BJ (cell line): ENCODE results near the gene EPB41. TPM values are rescaled to one million over a fixed set of nuclear protein-coding genes. Genes with fewer than 3 reads are reported as not detected.

ENCODE experiments used
- CTCF ChIA-PET: fragments of 350-600 bp; formaldehyde crosslinking; extraction: SDS; loops from one replicate; lab custom pipeline; 2021; ENCODE audit warnings: antibody characterized with exemption, inconsistent platforms; lab: Yijun Ruan, JAX
- POLR2A ChIA-PET: fragments of 300-600 bp; sonication (Branson Sonifier 250); formaldehyde crosslinking; extraction: SDS; loops from one replicate; lab custom pipeline; 2021; ENCODE audit warnings: antibody characterized with exemption; lab: Charles Lee
- DNase-seq: peaks from one replicate; pipeline ENCODE4 v3.0.0-alpha.2; 2011; ENCODE audit warnings: low read depth
- H3K27me3 ChIP-seq: 2 replicates; pipeline ENCODE4 v1.6.0; 2011; ENCODE audit warnings: low read length; ENCODE audit not compliant: control insufficient read depth, insufficient read depth
- H3K36me3 ChIP-seq: 2 replicates; pipeline ENCODE4 v1.5.1; 2011; ENCODE audit warnings: low read length; ENCODE audit not compliant: control insufficient read depth, insufficient read depth
- H3K4me3 ChIP-seq: 2 replicates; pipeline ENCODE4 v1.5.1; 2011; ENCODE audit warnings: low read depth, mild to moderate bottlenecking, control low read depth, low read length
- CTCF ChIP-seq: IDR thresholded peaks from 2 replicates; pipeline ENCODE4 v1.5.1; 2011; ENCODE audit warnings: low read depth, mild to moderate bottlenecking, control low read depth, inconsistent platforms, low read length, moderate library complexity; ENCODE audit not compliant: insufficient read depth
- polyA plus RNA-seq: library from polyadenylated mRNA; depleted of rRNA; stranded (reverse); fragments of >200 nt; gene quantifications from 2 replicates; pipeline ENCODE4 v1.2.3, GENCODE V29; 2011

EPB41 gene
- polyA plus RNA-seq, 1 experiment, result 7.5 TPM

GRCh38 chr1:28965271-28965870 lies 51.0 kb downstream of the EPB41 start:
- Histone ChIP-seq H3K36me3 (no peaks in the 10 kb centered on the region), H3K27me3 (no peaks in the 10 kb centered on the region), H3K4me3 (no peak overlapping the region)
- CTCF ChIA-PET, result interaction anchor here (0.7 kb wide), 1 partner anchor 1855 kb away, joined by 3 read pairs; no protein-coding TSS in a partner anchor
- TF ChIP-seq CTCF, result no peak
- POLR2A ChIA-PET, result no interaction called here
- DNase-seq, result no peak

- Histone ChIP-seq H3K4me3 (no peak overlapping the region), H3K36me3 (no peaks in the 10 kb centered on the region), H3K27me3 (no peaks in the 10 kb centered on the region)
- CTCF ChIA-PET, result interaction anchor here (0.6 kb wide), 1 partner anchor 11 kb away, joined by 3 read pairs; no protein-coding TSS in a partner anchor
- TF ChIP-seq CTCF, result no peak
- POLR2A ChIA-PET, result no interaction called here
- DNase-seq, result no peak
Observed at GRCh38 chr1:28966617-28967016, 52.2 kb downstream of the EPB41 start.

GRCh38 chr1:28971980-28972771 lies 57.8 kb downstream of the EPB41 start:
- H3K27me3 ChIP-seq, result no peaks in the 10 kb centered on the region
- H3K4me3 ChIP-seq, result no peak overlapping the region
- DNase-seq, result peak; percentile 98
- no peak for TF ChIP-seq CTCF
- ChIA-PET POLR2A (interaction anchor here (0.7 kb wide), 2 partner anchors 152 to 937 kb away, joined by 3 to 4 read pairs; partner anchors contain the start of gene TMEM200B), CTCF (interaction anchor here (1.3 to 1.5 kb wide), 3 partner anchors 51 to 61 kb away, joined by 3 to 7 read pairs (median 3); no protein-coding TSS in a partner anchor)
- H3K36me3 ChIP-seq, result no peaks in the 10 kb centered on the region

GRCh38 chr1:28973596-28974421 lies 59.4 kb downstream of the EPB41 start:
- TF ChIP-seq CTCF, result no peak
- H3K36me3 ChIP-seq, result no peaks in the 10 kb centered on the region
- DNase-seq, result no peak
- no peak overlapping the region for H3K4me3 ChIP-seq
- CTCF ChIA-PET, result interaction anchor here (1.1 to 1.5 kb wide), 5 partner anchors 11 to 60 kb away, joined by 3 to 7 read pairs (median 3); no protein-coding TSS in a partner anchor
- POLR2A ChIA-PET, result interaction anchor here (0.5 kb wide), 1 partner anchor 60 kb away, joined by 4 read pairs; no protein-coding TSS in a partner anchor
- H3K27me3 ChIP-seq, result no peaks in the 10 kb centered on the region
